ENCODE results near the gene AMN1.

DNA sequence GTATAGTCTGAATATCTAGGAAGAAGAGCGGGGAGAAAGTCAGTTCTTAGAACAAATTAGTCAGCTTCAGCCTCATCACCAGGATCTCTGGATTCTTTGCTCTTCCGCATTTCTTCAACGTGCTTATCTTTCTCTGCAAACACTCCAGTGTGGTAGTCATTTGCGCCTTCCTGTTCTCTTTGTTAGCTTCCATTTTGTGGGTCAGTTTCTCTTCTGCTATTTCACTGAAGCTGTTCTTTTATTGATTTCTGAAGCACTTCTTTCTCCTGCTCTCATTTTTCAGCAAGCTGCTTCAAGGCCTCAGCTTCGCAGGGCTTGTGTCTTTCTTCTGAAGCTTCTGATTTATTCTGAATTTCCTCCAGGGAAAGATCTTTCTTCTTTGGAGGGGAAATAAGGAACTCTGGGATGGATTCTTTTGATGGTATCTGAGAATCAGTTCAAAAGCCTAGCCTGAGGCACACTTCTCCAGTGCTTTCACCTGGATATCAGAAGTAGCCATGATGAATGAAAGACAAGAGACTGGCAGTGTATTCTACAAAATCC, 13.5 kb downstream of the AMN1 start:
- TF ChIP-seq POLR2A (IDR thresholded peaks at IDR 0.05; ENCODE audit: low read depth, low read length): peak; percentile 62
- peak; percentile 71 for TF ChIP-seq POLR2AphosphoS5 (IDR thresholded peaks at IDR 0.05; ENCODE audit: low read depth, low read length)
- TF ChIP-seq TAF1 (IDR thresholded peaks at IDR 0.05; ENCODE audit: borderline replicate concordance, low read depth, low read length): peak; percentile 68; the same call in 1 of the 2 replicates

All from GM12892 (cell line).